ENCODE data around the gene MRPL52. TPM values are rescaled to one million over a fixed set of nuclear protein-coding genes. Genes with fewer than 3 reads are reported as not detected.

Gene MRPL52
- total and polyA plus RNA-seq, 2 of the 13 experiments (the other 11 are each of a cell fraction or from before 2014, with no cell fraction given) = 118 to 329 TPM

- no peak for TF ChIP-seq ARID3A (IDR thresholded peaks at IDR 0.05; ENCODE audit: low read depth, low read length)
- no peak; the same call in 1 of the 2 replicates for TF ChIP-seq ZFP91 (CRISPR knock-in tag; IDR thresholded peaks at IDR 0.05; ENCODE audit: borderline replicate concordance)
- TF ChIP-seq HMG20B (CRISPR knock-in tag; conservative IDR thresholded peaks at IDR 0.05) = no peak
- TF ChIP-seq NFAT5 (CRISPR knock-in tag; IDR thresholded peaks at IDR 0.05) = no peak
- no peak for TF ChIP-seq SP1 (IDR thresholded peaks at IDR 0.05)
- TF ChIP-seq SP1 (CRISPR knock-in tag; IDR thresholded peaks at IDR 0.05) = no peak
- no peak for TF ChIP-seq ZNF570 (CRISPR knock-in tag; IDR thresholded peaks at IDR 0.05; ENCODE audit: borderline replicate concordance)
- TF ChIP-seq ZNF737 (CRISPR knock-in tag; IDR thresholded peaks at IDR 0.05; ENCODE audit: borderline replicate concordance) = no peak
- no peak for TF ChIP-seq ZMYM4 (CRISPR knock-in tag; IDR thresholded peaks at IDR 0.05)
- TF ChIP-seq RAD51 (IDR thresholded peaks at IDR 0.05; ENCODE audit: borderline replicate concordance) = no peak
- TF ChIP-seq KDM5A (IDR thresholded peaks at IDR 0.05; ENCODE audit: borderline replicate concordance, low read length) = no peak
- no peak for TF ChIP-seq ZNF576 (CRISPR knock-in tag; IDR thresholded peaks at IDR 0.05)
- no peak for TF ChIP-seq HOXD1 (CRISPR knock-in tag; IDR thresholded peaks at IDR 0.05)
- no peak for TF ChIP-seq ZNF260 (CRISPR knock-in tag; IDR thresholded peaks at IDR 0.05; ENCODE audit: borderline replicate concordance, low read depth)
- no peak for TF ChIP-seq FOSL1 (CRISPR knock-in tag; IDR thresholded peaks at IDR 0.05; ENCODE audit: borderline replicate concordance)
- TF ChIP-seq BHLHE40 (IDR thresholded peaks at IDR 0.05; ENCODE audit: low read length) = no peak
- TF ChIP-seq STAT6 (CRISPR knock-in tag; IDR thresholded peaks at IDR 0.05; ENCODE audit: borderline replicate concordance) = no peak
These were observed 14.6 kb upstream of the MRPL52 start, which contains the start of gene SLC7A7 (continued) for GRCh38 chr14:22814941-22815713.

Data from HepG2 (cell line).